T-helper 1 cell treated with Interleukin-12 subunit alpha and Interleukin-12 subunit beta and Interleukin-4 antibody, amounts not matched to agents 30 μg/mL and 1 μg/mL, for 36 hours (primary cell): ENCODE results near the gene SYMPK.
"Not testable (repeated sequence)": the region's sequence is repeated elsewhere in the genome, so short reads cannot be mapped to it uniquely, and the experiment has no call there.

Experiments used
- H3K27ac Mint-ChIP-seq: one replicate; pipeline ENCODE4 v1.8.0; 2021; ENCODE audit warnings: mild to moderate bottlenecking, mixed read lengths
- H3K27me3 Mint-ChIP-seq: one replicate; pipeline ENCODE4 v1.8.0; 2021; ENCODE audit warnings: low read depth, mixed read lengths
- H3K36me3 Mint-ChIP-seq: one replicate; pipeline ENCODE4 v1.8.0; 2021; ENCODE audit warnings: low read depth, mixed read lengths
- H3K4me1 Mint-ChIP-seq: one replicate; pipeline ENCODE4 v1.8.0; 2021; ENCODE audit warnings: low read depth, mixed read lengths
- H3K4me3 Mint-ChIP-seq: one replicate; pipeline ENCODE4 v1.8.0; 2021; ENCODE audit warnings: mild to moderate bottlenecking, moderate library complexity, mixed read lengths
- H3K9me3 Mint-ChIP-seq: one replicate; pipeline ENCODE4 v1.8.0; 2021; ENCODE audit warnings: mixed read lengths

Gene SYMPK

GRCh38 chr19:45817010-45817724, 45.8 kb downstream of the SYMPK start:
- peaks cover 2% of the 10 kb centered on the region for H3K4me1 Mint-ChIP-seq
- H3K9me3 Mint-ChIP-seq: no peaks in the 10 kb centered on the region
- H3K27ac Mint-ChIP-seq: no peak overlapping the region
- no peak overlapping the region for H3K4me3 Mint-ChIP-seq
- no peaks in the 10 kb centered on the region for H3K27me3 Mint-ChIP-seq
- peaks cover 5% of the 10 kb centered on the region for H3K36me3 Mint-ChIP-seq

- peaks cover 2% of the 10 kb centered on the region for H3K4me1 Mint-ChIP-seq
- no peaks in the 10 kb centered on the region for H3K9me3 Mint-ChIP-seq
- no peaks in the 10 kb centered on the region for H3K27me3 Mint-ChIP-seq
- peaks cover 5% of the 10 kb centered on the region for H3K36me3 Mint-ChIP-seq
- no peak overlapping the region for H3K4me3 Mint-ChIP-seq
- H3K27ac Mint-ChIP-seq: no peak overlapping the region
Measured at GRCh38 chr19:45816236-45817009, 46.5 kb downstream of the SYMPK start.

GRCh38 chr19:45815481-45816216, 47.3 kb downstream of the SYMPK start:
- Mint-ChIP-seq H3K4me3 (no peak overlapping the region), H3K36me3 (peaks cover 2% of the 10 kb centered on the region), H3K27ac (no peak overlapping the region), H3K9me3 (no peaks in the 10 kb centered on the region), H3K27me3 (no peaks in the 10 kb centered on the region), H3K4me1 (peaks cover 2% of the 10 kb centered on the region)

GRCh38 chr19:45814851-45815480, 48.0 kb downstream of the SYMPK start, which contains the start of gene RSPH6A:
Gene RSPH6A (minus strand): TSS chr19:45815308. CDS start chr19:45815176, 132 bp downstream.
- H3K9me3 Mint-ChIP-seq: no peaks in the 10 kb centered on the region
- peaks cover 2% of the 10 kb centered on the region for H3K36me3 Mint-ChIP-seq
- H3K4me3 Mint-ChIP-seq: no peak within 1 kb of the TSS
- H3K27me3 Mint-ChIP-seq: no peaks in the 10 kb centered on the region
- no peak within 1 kb of the TSS for H3K27ac Mint-ChIP-seq
- H3K4me1 Mint-ChIP-seq: peaks cover 7% of the 10 kb centered on the region

GRCh38 chr19:45814166-45814780, 48.7 kb downstream of the SYMPK start:
- Mint-ChIP-seq H3K27me3 (no peaks in the 10 kb centered on the region), H3K9me3 (no peaks in the 10 kb centered on the region), H3K4me3 (no peak overlapping the region), H3K27ac (no peak overlapping the region), H3K4me1 (peaks cover 13% of the 10 kb centered on the region), H3K36me3 (no peaks in the 10 kb centered on the region)

GRCh38 chr19:45812297-45812696, 50.6 kb downstream of the SYMPK start:
- Mint-ChIP-seq H3K4me3 (no peak overlapping the region), H3K9me3 (no peaks in the 10 kb centered on the region), H3K27me3 (no peaks in the 10 kb centered on the region), H3K36me3 (no peaks in the 10 kb centered on the region), H3K27ac (no peak overlapping the region), H3K4me1 (peaks cover 14% of the 10 kb centered on the region)

- H3K27me3 Mint-ChIP-seq: peaks cover 7% of the 10 kb centered on the region
- no peaks in the 10 kb centered on the region for H3K36me3 Mint-ChIP-seq
- H3K27ac Mint-ChIP-seq: no peak overlapping the region
- no peaks in the 10 kb centered on the region for H3K9me3 Mint-ChIP-seq
- H3K4me1 Mint-ChIP-seq: peaks cover 12% of the 10 kb centered on the region
- no peak overlapping the region for H3K4me3 Mint-ChIP-seq
Measured at GRCh38 chr19:45809643-45810159, 53.2 kb downstream of the SYMPK start.

- H3K27ac Mint-ChIP-seq: no peak overlapping the region
- H3K4me3 Mint-ChIP-seq: no peak overlapping the region
- H3K27me3 Mint-ChIP-seq: peaks cover 17% of the 10 kb centered on the region
- no peaks in the 10 kb centered on the region for H3K36me3 Mint-ChIP-seq
- H3K9me3 Mint-ChIP-seq: no peaks in the 10 kb centered on the region
- peaks cover 12% of the 10 kb centered on the region for H3K4me1 Mint-ChIP-seq
Measured at GRCh38 chr19:45805719-45806118, 57.2 kb downstream of the SYMPK start.

GRCh38 chr19:45804959-45805230, 58.1 kb downstream of the SYMPK start:
- peaks cover 7% of the 10 kb centered on the region for H3K4me1 Mint-ChIP-seq
- H3K27ac Mint-ChIP-seq: no peak overlapping the region
- no peaks in the 10 kb centered on the region for H3K9me3 Mint-ChIP-seq
- H3K27me3 Mint-ChIP-seq: peaks cover 23% of the 10 kb centered on the region
- H3K4me3 Mint-ChIP-seq: no peak overlapping the region
- no peaks in the 10 kb centered on the region for H3K36me3 Mint-ChIP-seq

- H3K9me3 Mint-ChIP-seq: no peaks in the 10 kb centered on the region
- H3K36me3 Mint-ChIP-seq: no peaks in the 10 kb centered on the region
- no peak overlapping the region for H3K27ac Mint-ChIP-seq
- H3K4me3 Mint-ChIP-seq: no peak overlapping the region
- peaks cover 23% of the 10 kb centered on the region for H3K27me3 Mint-ChIP-seq
- H3K4me1 Mint-ChIP-seq: peaks cover 2% of the 10 kb centered on the region
Measured at GRCh38 chr19:45804140-45804958, 58.6 kb downstream of the SYMPK start.

- Mint-ChIP-seq H3K27me3 (peaks cover 38% of the 10 kb centered on the region), H3K27ac (no peak overlapping the region), H3K36me3 (no peaks in the 10 kb centered on the region), H3K4me3 (no peak overlapping the region), H3K9me3 (no peaks in the 10 kb centered on the region), H3K4me1 (peaks cover 5% of the 10 kb centered on the region)
Measured at GRCh38 chr19:45801603-45802175, 61.3 kb downstream of the SYMPK start.

GRCh38 chr19:45800070-45800553, 62.8 kb downstream of the SYMPK start:
- H3K4me1 Mint-ChIP-seq: peaks cover 5% of the 10 kb centered on the region

GRCh38 chr19:45799541-45799940, 63.4 kb downstream of the SYMPK start:
- H3K4me3 Mint-ChIP-seq, H3K4me1 Mint-ChIP-seq, H3K36me3 Mint-ChIP-seq, H3K9me3 Mint-ChIP-seq, H3K27ac Mint-ChIP-seq: not testable (repeated sequence)
- H3K27me3 Mint-ChIP-seq: peaks cover 50% of the 10 kb centered on the region

More at GRCh38 chr19:45800070-45800553, 62.8 kb downstream of the SYMPK start:
- H3K4me3 Mint-ChIP-seq: no peak overlapping the region
- H3K27ac Mint-ChIP-seq: no peak overlapping the region
- no peaks in the 10 kb centered on the region for H3K36me3 Mint-ChIP-seq
- peaks cover 44% of the 10 kb centered on the region for H3K27me3 Mint-ChIP-seq
- no peaks in the 10 kb centered on the region for H3K9me3 Mint-ChIP-seq
